ENCODE data around the gene TXLNA.

The TXLNA gene

GRCh38 chr1:32182060-32182459, 2.6 kb downstream of the TXLNA start:
- FAIRE-seq = no peak
- no peak for TF ChIP-seq POU2F2 (IDR thresholded peaks at IDR 0.05; ENCODE audit: low read depth, low read length)
- no peak for TF ChIP-seq PAX5 (IDR thresholded peaks at IDR 0.05; ENCODE audit: insufficient read depth, low read length, severe bottlenecking)
- TF ChIP-seq POLR2A (IDR thresholded peaks at IDR 0.05; ENCODE audit: low read depth, low read length) = no peak
- no peak for TF ChIP-seq TAF1 (IDR thresholded peaks at IDR 0.05; ENCODE audit: low read depth, low read length)
- no peak for TF ChIP-seq POLR2AphosphoS5 (IDR thresholded peaks at IDR 0.05; ENCODE audit: low read depth, low read length)
- TF ChIP-seq SPI1 (IDR thresholded peaks at IDR 0.05; ENCODE audit: low read depth, low read length) = no peak
- no peak for DNase-seq (ENCODE audit: insufficient read length, low spot score)

GRCh38 chr1:32184650-32185049, 5.2 kb downstream of the TXLNA start:
- TF ChIP-seq POLR2AphosphoS5 (IDR thresholded peaks at IDR 0.05; ENCODE audit: low read depth, low read length) (no peak), POLR2A (IDR thresholded peaks at IDR 0.05; ENCODE audit: low read depth, low read length) (no peak), TAF1 (IDR thresholded peaks at IDR 0.05; ENCODE audit: low read depth, low read length) (no peak), POU2F2 (IDR thresholded peaks at IDR 0.05; ENCODE audit: low read depth, low read length) (no peak), PAX5 (IDR thresholded peaks at IDR 0.05; ENCODE audit: insufficient read depth, low read length, severe bottlenecking) (no peak), SPI1 (IDR thresholded peaks at IDR 0.05; ENCODE audit: low read depth, low read length) (no peak)
- DNase-seq (ENCODE audit: insufficient read length, low spot score) (no peak), FAIRE-seq (no peak)

DNA sequence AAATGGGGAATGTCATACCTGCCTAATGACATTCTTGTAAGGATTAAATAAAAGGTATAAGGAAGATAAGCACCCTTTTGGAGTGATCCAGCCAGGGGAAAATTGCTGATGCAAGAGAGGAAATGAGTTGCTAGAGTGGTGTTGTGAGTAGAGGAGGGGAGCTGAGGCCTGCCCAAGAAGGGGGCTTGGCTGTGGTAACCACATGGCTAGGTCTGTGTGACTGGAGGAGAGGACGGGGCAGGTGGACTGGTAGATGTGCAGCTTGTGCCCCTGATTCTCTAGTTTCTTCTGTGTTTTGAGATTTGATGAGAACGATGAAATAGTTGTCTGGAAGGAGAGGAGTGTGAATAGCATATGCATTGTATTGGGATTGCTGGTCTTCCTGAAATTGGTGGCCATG, 6.6 kb downstream of the TXLNA start:
- no peak for FAIRE-seq

DNA sequence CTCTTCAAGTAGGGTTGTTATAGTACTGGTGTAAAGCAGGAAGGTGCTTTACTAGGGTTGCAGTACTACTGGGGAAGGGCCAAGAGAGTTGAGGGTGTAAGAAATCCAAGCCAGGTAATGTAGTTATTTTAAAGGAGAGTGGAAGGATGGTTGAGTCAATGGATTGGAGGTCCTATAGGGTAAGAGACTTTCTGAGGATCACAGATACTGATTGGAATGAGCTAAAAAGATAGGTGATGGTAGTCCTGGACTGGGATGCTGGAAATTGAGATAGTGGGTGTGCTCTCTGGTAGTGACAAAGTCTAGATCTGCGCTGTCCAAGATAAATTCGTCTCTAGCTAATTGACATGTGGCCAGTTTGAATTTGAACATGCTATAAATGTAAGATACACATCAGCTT, 7.0 kb downstream of the TXLNA start:
- DNase-seq (ENCODE audit: insufficient read length, low spot score) (no peak), FAIRE-seq (no peak)
- no peak for TF ChIP-seq POLR2A (IDR thresholded peaks at IDR 0.05; ENCODE audit: low read depth, low read length)
- no peak for TF ChIP-seq TAF1 (IDR thresholded peaks at IDR 0.05; ENCODE audit: low read depth, low read length)
- no peak for TF ChIP-seq POU2F2 (IDR thresholded peaks at IDR 0.05; ENCODE audit: low read depth, low read length)

More for the DNA sequence above, 6.6 kb downstream of the TXLNA start:
- DNase-seq (ENCODE audit: insufficient read length, low spot score) = no peak
- no peak for TF ChIP-seq POLR2AphosphoS5 (IDR thresholded peaks at IDR 0.05; ENCODE audit: low read depth, low read length)
- no peak for TF ChIP-seq PAX5 (IDR thresholded peaks at IDR 0.05; ENCODE audit: insufficient read depth, low read length, severe bottlenecking)

GRCh38 chr1:32187850-32188249, 8.4 kb downstream of the TXLNA start:
- FAIRE-seq = no peak

DNA sequence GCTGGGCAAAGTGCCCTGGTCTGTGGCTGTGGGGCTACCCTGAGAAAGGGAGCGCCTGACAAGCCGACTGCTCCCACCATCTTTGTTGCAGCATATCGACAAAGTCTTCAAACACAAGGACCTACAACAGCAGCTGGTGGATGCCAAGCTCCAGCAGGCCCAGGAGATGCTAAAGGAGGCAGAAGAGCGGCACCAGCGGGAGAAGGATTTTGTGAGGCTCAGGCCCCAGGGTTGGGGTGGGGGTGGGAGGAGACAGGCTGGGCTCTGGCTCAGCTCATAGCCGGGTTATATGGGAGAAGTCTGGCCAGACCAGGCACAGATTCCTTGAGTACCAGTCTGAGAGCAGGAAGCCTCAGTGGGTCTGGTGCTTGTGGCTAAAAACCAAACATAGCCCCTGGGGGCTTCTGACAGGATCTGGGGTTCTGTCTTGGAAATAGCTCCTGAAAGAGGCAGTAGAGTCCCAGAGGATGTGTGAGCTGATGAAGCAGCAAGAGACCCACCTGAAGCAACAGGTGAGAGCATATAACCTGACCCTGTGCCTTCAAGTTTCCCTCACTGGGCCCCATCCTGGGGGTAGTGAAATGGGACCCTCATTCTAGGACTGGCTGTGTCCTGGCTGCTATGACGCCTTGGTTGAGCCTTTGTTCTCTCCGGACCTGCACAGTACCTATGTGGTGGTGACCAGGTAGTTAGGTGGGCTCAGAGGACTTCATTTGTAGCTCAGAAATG, 12.9 kb downstream of the TXLNA start:
- no peak for TF ChIP-seq SPI1 (IDR thresholded peaks at IDR 0.05; ENCODE audit: low read depth, low read length)
- TF ChIP-seq POLR2A (IDR thresholded peaks at IDR 0.05; ENCODE audit: low read depth, low read length) = 0 out of 2 replicates have a peak, but pooled peaks have one; percentile 20
- no peak for TF ChIP-seq POU2F2 (IDR thresholded peaks at IDR 0.05; ENCODE audit: low read depth, low read length)
- TF ChIP-seq TAF1 (IDR thresholded peaks at IDR 0.05; ENCODE audit: low read depth, low read length) = no peak
- DNase-seq (ENCODE audit: insufficient read length, low spot score) (no peak), FAIRE-seq (no peak)

More at GRCh38 chr1:32187850-32188249, 8.4 kb downstream of the TXLNA start:
- no peak for DNase-seq (ENCODE audit: insufficient read length, low spot score)
- TF ChIP-seq TAF1 (IDR thresholded peaks at IDR 0.05; ENCODE audit: low read depth, low read length) (no peak), POLR2AphosphoS5 (IDR thresholded peaks at IDR 0.05; ENCODE audit: low read depth, low read length) (no peak), SPI1 (IDR thresholded peaks at IDR 0.05; ENCODE audit: low read depth, low read length) (no peak), PAX5 (IDR thresholded peaks at IDR 0.05; ENCODE audit: insufficient read depth, low read length, severe bottlenecking) (no peak), POLR2A (IDR thresholded peaks at IDR 0.05; ENCODE audit: low read depth, low read length) (no peak), POU2F2 (IDR thresholded peaks at IDR 0.05; ENCODE audit: low read depth, low read length) (no peak)

GRCh38 chr1:32194984-32195383, 15.5 kb downstream of the TXLNA start:
- FAIRE-seq (no peak), DNase-seq (ENCODE audit: insufficient read length, low spot score) (no peak)
- peak; percentile 73 for TF ChIP-seq POLR2AphosphoS5 (IDR thresholded peaks at IDR 0.05; ENCODE audit: low read depth, low read length)
- no peak for TF ChIP-seq SPI1 (IDR thresholded peaks at IDR 0.05; ENCODE audit: low read depth, low read length)

DNA sequence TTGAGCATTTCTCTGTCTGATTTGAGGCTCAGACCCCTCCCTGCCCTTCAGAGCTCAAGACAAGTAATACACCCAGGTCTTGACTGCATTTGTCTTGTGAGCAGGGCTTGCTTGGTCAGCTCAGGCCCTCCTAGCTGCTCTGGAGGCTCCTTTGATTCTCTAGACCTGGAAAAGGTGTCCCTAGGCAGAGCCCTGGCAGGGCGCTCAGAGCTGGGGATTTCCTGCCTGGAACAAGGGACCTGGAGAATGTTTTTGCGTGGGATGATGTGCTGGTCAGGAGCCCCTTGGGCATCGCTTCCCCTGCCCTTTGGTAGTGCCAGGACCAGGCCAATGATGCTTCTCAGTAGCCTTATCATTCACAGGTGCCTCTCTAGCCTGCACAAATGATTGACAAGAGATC, 16.1 kb downstream of the TXLNA start:
- FAIRE-seq (no peak), DNase-seq (ENCODE audit: insufficient read length, low spot score) (no peak)
- TF ChIP-seq POLR2A (IDR thresholded peaks at IDR 0.05; ENCODE audit: low read depth, low read length) = no peak
- no peak for TF ChIP-seq POU2F2 (IDR thresholded peaks at IDR 0.05; ENCODE audit: low read depth, low read length)
- no peak for TF ChIP-seq POLR2AphosphoS5 (IDR thresholded peaks at IDR 0.05; ENCODE audit: low read depth, low read length)

- TF ChIP-seq PAX5 (IDR thresholded peaks at IDR 0.05; ENCODE audit: insufficient read depth, low read length, severe bottlenecking) (no peak), TAF1 (IDR thresholded peaks at IDR 0.05; ENCODE audit: low read depth, low read length) (no peak), SPI1 (IDR thresholded peaks at IDR 0.05; ENCODE audit: low read depth, low read length) (no peak), POU2F2 (IDR thresholded peaks at IDR 0.05; ENCODE audit: low read depth, low read length) (no peak), POLR2AphosphoS5 (IDR thresholded peaks at IDR 0.05; ENCODE audit: low read depth, low read length) (no peak), POLR2A (IDR thresholded peaks at IDR 0.05; ENCODE audit: low read depth, low read length) (no peak; the same call in 1 of the 2 replicates)
- FAIRE-seq (peak; percentile 5), DNase-seq (ENCODE audit: insufficient read length, low spot score) (no peak)
These were observed 16.7 kb downstream of the TXLNA start for GRCh38 chr1:32195972-32196823.

DNA sequence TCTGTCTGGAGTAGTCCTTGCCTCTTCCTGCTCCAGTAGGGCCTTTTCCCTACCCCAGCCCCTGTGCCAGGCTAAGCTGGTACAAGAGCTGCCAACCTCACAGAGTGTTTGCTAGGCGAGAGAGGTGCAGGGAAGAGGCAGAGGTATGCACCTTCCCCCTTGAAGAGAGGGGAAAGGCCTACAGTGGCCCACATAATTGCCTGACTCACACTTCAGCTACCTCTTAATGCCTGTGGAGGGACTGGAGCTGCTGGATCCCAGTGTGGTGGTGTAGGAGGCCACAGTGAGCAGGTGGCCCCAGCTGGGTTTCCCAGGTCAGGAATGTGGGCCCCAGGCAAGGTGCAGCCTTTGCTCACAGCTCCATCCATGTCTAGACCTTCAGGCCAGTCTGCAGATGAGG, 17.6 kb downstream of the TXLNA start:
- no peak for TF ChIP-seq POU2F2 (IDR thresholded peaks at IDR 0.05; ENCODE audit: low read depth, low read length)
- TF ChIP-seq POLR2AphosphoS5 (IDR thresholded peaks at IDR 0.05; ENCODE audit: low read depth, low read length) = peak; percentile 56; the same call in 1 of the 2 replicates
- no peak for TF ChIP-seq PAX5 (IDR thresholded peaks at IDR 0.05; ENCODE audit: insufficient read depth, low read length, severe bottlenecking)
- TF ChIP-seq POLR2A (IDR thresholded peaks at IDR 0.05; ENCODE audit: low read depth, low read length) = no peak
- no peak for TF ChIP-seq SPI1 (IDR thresholded peaks at IDR 0.05; ENCODE audit: low read depth, low read length)
- TF ChIP-seq TAF1 (IDR thresholded peaks at IDR 0.05; ENCODE audit: low read depth, low read length) = no peak
- no peak for FAIRE-seq
- DNase-seq (ENCODE audit: insufficient read length, low spot score) = no peak

Measured in GM12891 (cell line).